Nephron progenitor cell (in vitro differentiated cells): ENCODE results near the gene TPCN1.

Experiments
- DNase-seq: peaks from one replicate; pipeline ENCODE4 v3.0.0; 2021
- H3K27ac Mint-ChIP-seq: 2 replicates; pipeline ENCODE4 v1.8.0; 2021; ENCODE audit warnings: mild to moderate bottlenecking, moderate library complexity, mixed read lengths
- H3K27me3 Mint-ChIP-seq: 2 replicates; pipeline ENCODE4 v1.8.0; 2021; ENCODE audit warnings: mild to moderate bottlenecking, low read depth, mixed read lengths; ENCODE audit not compliant: poor library complexity
- H3K36me3 Mint-ChIP-seq: 2 replicates; pipeline ENCODE4 v1.8.0; 2021; ENCODE audit warnings: low read depth, mixed read lengths
- H3K4me1 Mint-ChIP-seq: 2 replicates; pipeline ENCODE4 v1.8.0; 2021; ENCODE audit warnings: mixed read lengths
- H3K4me3 Mint-ChIP-seq: 2 replicates; pipeline ENCODE4 v1.8.0; 2021; ENCODE audit warnings: mild to moderate bottlenecking, moderate library complexity, mixed read lengths
- H3K9me3 Mint-ChIP-seq: 2 replicates; pipeline ENCODE4 v1.8.0; 2021; ENCODE audit warnings: mild to moderate bottlenecking, moderate library complexity, mixed read lengths
- CTCF ChIP-seq: fragments of 200-600 bp; sonication (generic); IDR thresholded peaks from 2 replicates; pipeline ENCODE4 v1.5.0; 2021; ENCODE audit warnings: antibody characterized with exemption

TPCN1 gene

GRCh38 chr12:113334786-113335539 lies 113.7 kb downstream of the TPCN1 start, which contains the start of gene SLC8B1:
SLC8B1 (minus strand) TSS chr12:113335109; CDS start chr12:113332878, 2,231 bp downstream.
- H3K27ac Mint-ChIP-seq: no peak within 1 kb of the TSS

GRCh38 chr12:113339540-113339939 lies 118.3 kb downstream of the TPCN1 start:
- H3K27me3 Mint-ChIP-seq: peaks cover 48% of the 10 kb centered on the region
- no peak for DNase-seq
- H3K27ac Mint-ChIP-seq: no peak overlapping the region
- no peaks in the 10 kb centered on the region for H3K9me3 Mint-ChIP-seq
- H3K36me3 Mint-ChIP-seq: no peaks in the 10 kb centered on the region
- TF ChIP-seq CTCF: no peak
- H3K4me3 Mint-ChIP-seq: no peak overlapping the region
- peaks cover 3% of the 10 kb centered on the region for H3K4me1 Mint-ChIP-seq

More at GRCh38 chr12:113334786-113335539, 113.7 kb downstream of the TPCN1 start, which contains the start of gene SLC8B1:
- no peaks in the 10 kb centered on the region for H3K9me3 Mint-ChIP-seq
- peak; percentile 95 for DNase-seq
- H3K27me3 Mint-ChIP-seq: peaks cover 62% of the 10 kb centered on the region
- no peak for TF ChIP-seq CTCF
- H3K4me3 Mint-ChIP-seq: peak within 1 kb of the TSS; percentile 87
- H3K4me1 Mint-ChIP-seq: peaks cover 6% of the 10 kb centered on the region
- H3K36me3 Mint-ChIP-seq: peaks cover 9% of the 10 kb centered on the region

- Mint-ChIP-seq H3K27ac (no peak overlapping the region), H3K9me3 (no peaks in the 10 kb centered on the region), H3K4me3 (no peak overlapping the region), H3K36me3 (no peaks in the 10 kb centered on the region), H3K27me3 (peaks cover 45% of the 10 kb centered on the region), H3K4me1 (no peaks in the 10 kb centered on the region)
- no peak for TF ChIP-seq CTCF
- no peak for DNase-seq
Observed at GRCh38 chr12:113340061-113340460, 118.8 kb downstream of the TPCN1 start.

GRCh38 chr12:113341535-113341934 lies 120.3 kb downstream of the TPCN1 start:
- H3K27ac Mint-ChIP-seq: no peak overlapping the region
- no peaks in the 10 kb centered on the region for H3K9me3 Mint-ChIP-seq
- no peaks in the 10 kb centered on the region for H3K36me3 Mint-ChIP-seq
- H3K27me3 Mint-ChIP-seq: peaks cover 40% of the 10 kb centered on the region
- TF ChIP-seq CTCF: no peak
- no peak overlapping the region for H3K4me3 Mint-ChIP-seq
- H3K4me1 Mint-ChIP-seq: no peaks in the 10 kb centered on the region
- no peak for DNase-seq

GRCh38 chr12:113345318-113345717 lies 124.1 kb downstream of the TPCN1 start:
- no peak for TF ChIP-seq CTCF
- no peaks in the 10 kb centered on the region for H3K9me3 Mint-ChIP-seq
- no peak for DNase-seq
- no peak overlapping the region for H3K4me3 Mint-ChIP-seq
- no peak overlapping the region for H3K27ac Mint-ChIP-seq
- H3K4me1 Mint-ChIP-seq: peaks cover 9% of the 10 kb centered on the region
- H3K27me3 Mint-ChIP-seq: peaks cover 33% of the 10 kb centered on the region
- H3K36me3 Mint-ChIP-seq: no peaks in the 10 kb centered on the region

- DNase-seq: no peak
- H3K27me3 Mint-ChIP-seq: peaks cover 33% of the 10 kb centered on the region
- no peak overlapping the region for H3K27ac Mint-ChIP-seq
- H3K4me3 Mint-ChIP-seq: no peak overlapping the region
- H3K4me1 Mint-ChIP-seq: peaks cover 9% of the 10 kb centered on the region
- H3K36me3 Mint-ChIP-seq: no peaks in the 10 kb centered on the region
- no peak for TF ChIP-seq CTCF
- H3K9me3 Mint-ChIP-seq: no peaks in the 10 kb centered on the region
Observed at GRCh38 chr12:113346353-113346752, 125.1 kb downstream of the TPCN1 start.
